GM21515 (cell line): ENCODE measurements around the gene THADA.
"Not testable (repeated sequence)": the region's sequence is repeated elsewhere in the genome, so short reads cannot be mapped to it uniquely, and the experiment has no call there.

ENCODE experiments used
- ATAC-seq: cut with Tn5 transposase; IDR thresholded peaks from one replicate; pipeline ENCODE4 v1.9.1; 2021; ENCODE audit not compliant: unreplicated experiment

Gene THADA

DNA sequence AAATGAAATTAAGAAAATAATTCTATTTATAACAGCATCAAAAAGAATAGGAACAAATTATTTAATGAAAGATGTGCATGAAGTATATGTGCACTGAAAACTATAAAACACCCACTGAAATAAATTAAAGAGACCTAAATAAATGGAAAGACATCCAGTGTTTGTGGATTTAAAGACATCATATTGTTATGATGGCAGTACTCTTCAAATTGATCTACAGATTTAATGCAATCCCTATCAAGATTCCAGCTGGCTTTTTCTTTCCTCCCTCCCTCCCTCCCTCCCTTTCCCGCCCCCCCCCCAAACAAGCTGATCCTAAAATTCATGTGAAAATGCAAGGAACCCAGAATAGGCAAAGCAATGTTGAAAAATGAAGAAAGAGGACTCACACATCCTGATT, 285.9 kb downstream of the THADA start:
- ATAC-seq, result no peak

DNA sequence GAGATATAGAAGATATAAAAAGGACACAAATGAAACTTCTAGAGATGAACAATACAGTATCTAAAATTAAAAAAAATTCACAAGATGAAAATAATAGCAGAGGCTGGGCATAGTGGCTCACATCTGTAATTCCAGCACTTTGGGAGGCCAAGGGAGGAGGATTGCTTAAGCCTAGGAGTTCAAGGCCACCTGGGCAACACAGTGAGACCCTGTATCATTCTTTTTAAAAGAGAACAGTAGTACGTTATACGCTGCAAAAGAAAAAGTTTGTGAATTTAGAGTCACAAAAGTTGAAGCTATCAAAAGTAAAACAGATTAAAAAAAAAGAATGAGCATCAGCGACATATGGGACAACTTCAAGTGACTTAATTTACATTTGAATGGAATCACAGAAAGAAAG, 287.9 kb downstream of the THADA start:
- no peak for ATAC-seq

- no peak for ATAC-seq
Measured at GRCh38 chr2:43307046-43307445, 288.8 kb downstream of the THADA start.

DNA sequence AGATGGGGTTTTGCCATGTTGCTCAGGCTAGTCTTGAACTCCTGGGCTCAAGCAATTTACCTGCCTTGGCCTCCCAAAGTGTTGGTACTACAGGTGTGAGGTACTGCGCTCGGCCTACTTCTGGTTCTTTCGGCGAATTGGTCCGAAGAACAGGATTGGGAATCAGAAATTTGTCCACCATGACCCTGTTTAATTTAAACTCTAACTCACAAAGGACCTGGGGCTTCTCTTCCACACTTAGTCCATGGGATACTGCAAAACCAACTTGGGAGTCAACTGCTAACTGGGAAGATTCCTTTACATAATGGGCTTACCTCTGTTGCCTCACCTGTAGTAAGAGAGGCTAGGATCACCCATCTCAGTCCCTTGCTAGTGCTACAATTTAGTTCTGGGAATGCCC, 289.6 kb downstream of the THADA start:
- ATAC-seq, result no peak

GRCh38 chr2:43305517-43305916, 290.3 kb downstream of the THADA start:
- no peak for ATAC-seq

DNA sequence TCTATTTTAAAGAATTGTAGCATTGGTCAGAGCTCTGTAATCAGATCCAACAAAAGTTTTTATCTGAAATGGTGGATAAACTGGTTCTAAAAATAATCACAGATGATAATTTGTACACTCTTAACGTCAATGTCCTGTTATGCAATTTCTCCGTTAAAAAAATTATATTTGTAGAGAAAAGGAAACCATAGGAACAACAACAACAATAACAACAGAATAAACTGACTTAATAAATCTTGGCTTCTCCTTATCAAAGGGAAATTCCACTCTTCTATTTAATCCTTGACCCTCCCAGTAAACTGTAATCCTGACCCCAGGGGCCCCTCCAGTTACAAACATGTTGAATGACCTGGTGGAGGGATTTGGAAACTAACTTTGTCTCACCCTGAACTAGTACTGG, 290.8 kb downstream of the THADA start:
- no peak for ATAC-seq

DNA sequence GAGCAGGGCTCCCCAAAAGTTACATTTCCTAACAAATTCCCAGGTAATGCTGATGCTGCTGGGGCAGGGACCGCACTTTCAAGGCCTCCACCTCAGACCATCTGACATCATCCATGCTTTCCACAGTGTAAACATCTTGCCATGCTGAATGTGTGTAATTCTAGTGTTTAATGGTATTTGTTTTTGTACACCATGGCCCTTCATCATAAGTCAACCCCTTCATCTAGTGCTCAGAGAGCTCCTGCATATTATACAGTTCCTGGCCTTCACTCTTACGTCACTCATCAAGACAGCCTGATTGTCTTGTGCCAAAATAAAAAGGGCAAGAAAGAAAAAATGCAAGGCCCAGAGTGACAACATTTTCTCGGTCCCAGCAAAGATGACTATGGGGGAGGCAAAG, 291.9 kb downstream of the THADA start:
- ATAC-seq, result no peak

DNA sequence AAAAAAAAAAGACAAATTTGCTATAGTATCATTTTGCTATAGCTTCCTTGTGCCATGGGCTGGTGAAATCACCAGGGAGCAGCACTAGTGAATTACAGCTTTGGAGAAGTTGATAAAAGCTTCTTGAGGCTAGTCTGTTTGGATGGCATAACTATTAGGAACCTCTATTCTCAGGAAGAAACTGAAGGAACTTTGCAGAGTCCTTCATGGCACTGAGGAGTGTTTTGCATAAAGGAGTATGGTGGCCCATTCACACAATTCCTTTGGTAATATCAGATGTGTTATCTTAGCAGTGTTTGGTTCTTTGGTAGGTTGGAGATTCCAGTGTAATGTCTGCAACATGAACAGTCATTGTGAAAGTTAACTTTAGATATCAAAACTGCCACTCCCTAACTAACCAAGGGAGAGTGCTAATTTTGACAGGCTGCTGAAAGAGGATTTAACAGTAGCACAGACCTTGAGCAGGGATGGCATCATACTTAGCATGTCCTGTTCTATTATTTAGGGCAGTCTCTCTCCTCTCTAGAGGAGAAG, 292.8 kb downstream of the THADA start:
- no peak for ATAC-seq

DNA sequence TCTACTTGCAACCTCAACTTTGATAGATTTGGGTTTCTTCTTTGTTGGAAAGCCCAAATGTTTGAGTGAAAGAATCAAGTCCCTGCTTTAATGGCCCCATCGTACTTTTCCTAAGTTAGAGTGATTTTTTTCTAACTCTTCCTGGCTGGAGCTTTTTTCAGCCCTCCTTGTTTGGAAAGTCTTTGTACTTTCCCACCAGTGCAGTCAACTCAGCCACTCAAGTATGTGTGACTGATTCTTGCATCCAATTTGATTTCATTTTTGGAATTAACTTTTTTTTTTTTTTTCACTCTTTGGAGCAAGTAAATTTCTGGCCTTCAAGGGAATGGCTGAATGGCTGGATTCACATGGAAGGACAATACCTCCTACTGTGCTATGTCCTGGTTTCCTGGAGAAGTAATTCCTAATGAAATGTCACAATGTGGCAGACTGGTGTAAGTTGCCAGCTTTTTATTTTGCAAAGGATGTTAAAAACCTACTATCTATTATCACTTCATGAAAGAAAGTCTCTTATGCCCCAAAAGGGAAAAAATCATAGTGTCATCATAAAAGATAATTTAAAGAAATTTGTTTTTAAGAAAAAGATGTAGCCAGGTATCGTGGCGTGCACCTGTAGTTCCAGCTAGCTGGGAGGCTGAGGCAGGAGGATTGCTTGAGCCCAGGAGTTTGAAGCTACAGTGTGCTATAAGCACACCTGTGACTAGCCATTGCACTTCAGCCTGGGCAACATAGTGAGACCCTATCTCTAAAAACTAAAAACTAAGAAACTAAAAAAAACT, 293.5 kb downstream of the THADA start:
- ATAC-seq, result no peak

GRCh38 chr2:43300781-43301583, 294.9 kb downstream of the THADA start:
- no peak for ATAC-seq

DNA sequence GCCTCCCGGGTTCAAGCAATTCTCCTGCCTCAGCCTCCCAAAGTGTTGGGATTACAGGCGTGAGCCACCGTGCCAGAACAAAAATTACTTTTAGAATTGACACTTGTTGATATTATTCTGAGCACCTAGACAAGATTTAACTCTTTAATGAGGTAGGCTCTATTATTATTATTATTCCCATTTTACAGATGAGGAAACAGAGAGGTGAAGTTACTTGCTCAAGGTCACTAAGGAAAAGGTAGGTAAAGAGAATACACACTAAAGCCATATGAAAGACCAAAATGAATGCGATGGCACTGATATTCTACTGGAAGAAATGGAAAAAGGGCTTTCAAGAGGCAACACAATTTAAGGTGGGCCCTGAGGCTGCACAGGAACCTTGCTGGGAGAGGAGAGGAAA, 295.6 kb downstream of the THADA start:
- no peak for ATAC-seq

DNA sequence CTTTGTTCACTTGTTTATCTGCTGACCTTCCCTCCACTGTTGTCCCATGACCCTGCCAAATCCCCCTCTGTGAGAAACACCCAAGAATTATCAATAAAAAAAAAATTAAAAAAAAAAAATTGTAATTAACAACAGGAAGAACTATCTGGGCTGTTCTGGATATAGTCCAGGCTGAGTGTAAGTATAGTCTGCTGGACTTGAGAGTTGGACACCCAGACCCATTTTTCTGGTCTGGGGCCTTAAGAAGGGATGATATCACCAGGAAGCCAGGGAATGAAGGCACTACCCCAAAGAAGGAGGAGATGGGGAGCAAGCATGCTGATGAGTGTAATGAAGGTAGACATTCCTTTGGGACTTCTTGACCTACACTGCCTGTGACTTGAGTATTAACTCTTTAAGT, 297.3 kb downstream of the THADA start:
- ATAC-seq, result no peak

GRCh38 chr2:43297740-43298139, 298.1 kb downstream of the THADA start:
- not testable (repeated sequence) for ATAC-seq

GRCh38 chr2:43294973-43295603, 300.8 kb downstream of the THADA start:
- no peak for ATAC-seq

DNA sequence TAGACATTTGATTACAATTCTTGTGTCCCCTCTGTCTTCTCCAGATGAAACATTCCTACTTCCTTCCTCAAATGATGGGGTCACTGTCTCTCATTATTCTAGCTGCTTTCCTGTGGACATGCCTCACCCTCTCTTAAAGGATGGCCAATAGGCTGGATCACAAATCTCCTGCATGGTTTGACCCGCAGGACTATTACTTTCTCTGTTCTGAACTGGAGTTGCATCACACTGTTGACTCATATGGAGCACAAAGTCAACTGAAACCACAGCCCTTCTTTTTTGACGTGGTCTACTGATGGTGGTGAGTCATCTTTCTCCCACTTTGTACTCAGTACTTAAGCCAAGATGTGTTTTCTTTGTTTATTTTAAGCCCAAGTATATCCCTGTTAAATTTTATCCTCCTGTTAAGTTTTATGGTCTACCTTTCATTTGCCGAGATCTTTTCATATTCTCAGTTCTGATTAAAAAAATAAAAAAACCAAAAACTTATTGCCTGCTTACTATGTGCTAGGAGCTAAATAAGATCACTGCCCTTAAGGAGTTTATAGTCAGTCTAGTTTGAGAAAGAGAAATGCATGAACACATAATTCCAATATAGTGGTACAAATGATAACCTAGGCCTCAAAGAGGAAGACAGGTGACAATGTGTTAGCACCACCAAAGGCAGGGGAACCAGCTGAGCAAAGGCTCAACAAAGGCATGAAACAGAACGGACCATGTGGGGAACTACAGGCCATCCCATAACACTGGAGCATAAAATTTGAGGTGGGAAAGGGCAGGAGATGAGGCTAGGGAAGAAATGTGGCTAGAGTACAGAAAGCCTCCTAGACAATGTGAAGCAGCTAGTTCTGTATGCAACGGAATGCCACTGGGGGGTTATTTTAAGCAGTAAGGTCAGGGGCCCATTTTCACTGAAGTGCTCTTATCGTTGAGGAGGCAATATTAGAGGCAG, 301.8 kb downstream of the THADA start:
- peak; percentile 98 for ATAC-seq

DNA sequence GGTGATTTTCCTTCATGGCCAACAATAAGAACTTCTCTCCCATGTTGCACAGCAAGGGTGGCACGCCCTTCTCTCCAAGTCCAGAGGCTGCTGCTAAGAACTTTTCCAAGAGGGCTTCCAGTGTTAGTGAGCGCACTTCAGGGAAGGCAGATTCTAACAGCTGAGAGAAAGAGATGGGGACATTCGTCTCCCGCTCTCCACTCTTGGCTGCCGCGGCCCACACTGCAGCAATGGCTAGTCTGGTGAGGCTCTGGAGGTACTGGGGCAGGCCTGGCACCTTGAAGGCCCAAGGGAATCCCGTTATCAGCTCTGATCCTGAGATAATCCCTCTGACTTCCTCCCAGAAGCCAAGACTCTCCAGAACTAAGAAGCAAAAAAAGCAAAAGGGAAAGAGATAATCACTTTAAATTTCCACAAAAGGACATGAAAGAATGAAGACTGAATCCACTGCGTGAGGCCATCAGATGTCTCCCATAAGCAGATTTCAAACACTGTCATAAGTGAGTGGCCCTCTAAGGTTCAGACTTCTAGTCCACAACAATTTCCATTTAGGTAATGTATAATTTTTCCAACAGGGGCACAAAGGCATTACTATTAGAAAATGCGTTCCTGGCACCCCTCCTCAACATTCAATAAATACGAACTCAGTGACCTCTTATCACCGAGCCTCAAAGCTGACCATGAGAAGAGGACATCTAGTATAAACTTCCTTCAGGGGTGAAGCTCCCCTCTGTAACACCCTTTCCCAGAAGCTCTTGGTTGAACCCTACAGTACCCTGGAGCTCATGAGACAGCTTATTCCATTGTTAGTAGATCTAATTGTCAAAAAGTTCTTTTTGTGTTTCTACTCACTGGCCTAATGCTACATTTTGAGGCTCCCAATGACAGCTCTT, 302.7 kb downstream of the THADA start:
- no peak for ATAC-seq

DNA sequence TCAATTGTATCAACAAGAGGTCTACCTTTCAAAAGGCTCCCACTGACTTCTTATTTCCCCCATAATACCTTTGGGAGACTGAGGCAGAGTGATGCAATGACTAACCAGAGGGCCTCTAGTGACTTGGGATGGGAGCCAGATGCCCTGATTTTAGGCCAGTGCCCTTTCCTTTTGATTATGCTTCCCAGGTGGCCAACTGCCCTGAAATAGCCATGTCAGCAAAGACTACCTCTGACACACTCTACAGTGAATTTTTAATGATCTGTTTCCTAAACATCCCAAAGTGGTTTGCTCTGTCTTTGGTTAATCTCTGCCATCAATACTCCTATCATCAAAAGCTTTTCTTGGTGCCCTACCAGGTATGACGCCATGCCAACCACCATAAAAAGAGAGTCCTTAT, 303.5 kb downstream of the THADA start:
- no peak for ATAC-seq

DNA sequence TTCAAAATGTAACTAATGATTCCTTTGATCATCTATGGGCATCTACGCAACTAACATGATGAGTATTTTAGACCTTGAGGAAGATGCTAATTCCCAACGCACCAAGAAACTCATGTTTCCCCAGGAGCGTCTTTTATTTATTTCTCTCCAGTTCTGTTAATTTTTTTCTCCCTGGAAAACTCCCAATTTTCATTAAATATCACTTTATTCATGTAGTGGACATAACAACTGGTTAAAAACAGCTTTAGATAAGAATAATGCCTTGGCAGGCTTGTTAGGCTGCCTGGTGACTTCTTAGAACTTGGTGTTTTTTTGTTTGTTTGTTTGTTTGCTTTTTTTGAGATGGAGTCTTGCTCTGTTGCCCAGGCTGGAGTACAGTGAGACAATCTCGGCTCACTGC, 306.5 kb downstream of the THADA start:
- ATAC-seq, result no peak

- no peak for ATAC-seq
Measured at GRCh38 chr2:43288417-43289305, 307.2 kb downstream of the THADA start.
